ENCODE results near the gene CLCF1. TPM values are rescaled to one million over a fixed set of nuclear protein-coding genes. Genes with fewer than 3 reads are reported as not detected.
"Not testable (repeated sequence)": the region's sequence is repeated elsewhere in the genome, so short reads cannot be mapped to it uniquely, and the experiment has no call there.

CLCF1 gene
- total RNA-seq, 1 donor from 2014 or later, result 0.68 TPM

GRCh38 chr11:67406969-67407687, 33.7 kb upstream of the CLCF1 start:
- no peak for TF ChIP-seq CTCF (conservative IDR thresholded peaks at IDR 0.05)
- Mint-ChIP-seq H3K9me3 (no peaks in the 10 kb centered on the region), H3K27ac (ENCODE audit: unreplicated experiment) (peak overlapping the region; percentile 91), H3K4me1 (peaks cover 17% of the 10 kb centered on the region), H3K36me3 (ENCODE audit: low read depth) (no peaks in the 10 kb centered on the region), H3K4me3 (peak overlapping the region; percentile 70), H3K27me3 (ENCODE audit: low read depth) (peaks cover 14% of the 10 kb centered on the region)
- no peak for DNase-seq (ENCODE audit: low read depth, low spot score)

DNA sequence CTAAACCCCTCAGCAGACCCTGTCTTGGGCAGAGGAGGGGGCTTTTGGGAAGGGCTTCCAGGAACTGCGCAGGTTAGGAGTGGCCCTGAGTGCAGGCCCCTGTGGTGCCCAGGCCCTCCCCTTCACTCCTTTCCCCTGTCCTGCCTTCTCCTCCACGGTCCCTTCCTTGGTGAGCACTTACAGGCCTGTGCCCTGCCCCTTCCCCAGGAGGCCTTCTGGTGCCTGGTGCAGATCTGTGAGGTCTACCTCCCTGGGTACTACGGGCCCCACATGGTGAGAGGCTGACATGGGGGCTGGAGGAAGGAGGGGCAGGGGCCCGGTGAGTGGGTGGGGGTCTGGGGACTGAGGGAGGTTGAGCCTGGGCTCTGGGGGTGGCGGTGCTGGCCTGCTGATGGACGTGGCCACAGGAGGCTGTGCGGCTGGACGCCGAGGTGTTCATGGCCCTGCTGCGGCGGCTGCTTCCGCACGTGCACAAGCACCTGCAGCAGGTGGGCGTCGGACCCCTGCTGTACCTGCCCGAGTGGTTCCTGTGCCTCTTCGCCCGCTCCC, 33.1 kb upstream of the CLCF1 start:
- Mint-ChIP-seq H3K9me3 (no peaks in the 10 kb centered on the region), H3K27ac (ENCODE audit: unreplicated experiment) (no peak overlapping the region), H3K4me1 (peaks cover 17% of the 10 kb centered on the region), H3K27me3 (ENCODE audit: low read depth) (peaks cover 10% of the 10 kb centered on the region), H3K4me3 (no peak overlapping the region), H3K36me3 (ENCODE audit: low read depth) (no peaks in the 10 kb centered on the region)
- TF ChIP-seq CTCF (conservative IDR thresholded peaks at IDR 0.05), result no peak
- DNase-seq (ENCODE audit: low read depth, low spot score), result no peak

- Mint-ChIP-seq H3K9me3 (no peaks in the 10 kb centered on the region), H3K4me1 (peaks cover 19% of the 10 kb centered on the region), H3K4me3 (no peak overlapping the region), H3K27me3 (ENCODE audit: low read depth) (peaks cover 6% of the 10 kb centered on the region), H3K36me3 (ENCODE audit: low read depth) (no peaks in the 10 kb centered on the region), H3K27ac (ENCODE audit: unreplicated experiment) (no peak overlapping the region)
- DNase-seq (ENCODE audit: low read depth, low spot score), result no peak
- TF ChIP-seq CTCF (conservative IDR thresholded peaks at IDR 0.05), result no peak
Observed at GRCh38 chr11:67405688-67406339, 32.4 kb upstream of the CLCF1 start.

DNA sequence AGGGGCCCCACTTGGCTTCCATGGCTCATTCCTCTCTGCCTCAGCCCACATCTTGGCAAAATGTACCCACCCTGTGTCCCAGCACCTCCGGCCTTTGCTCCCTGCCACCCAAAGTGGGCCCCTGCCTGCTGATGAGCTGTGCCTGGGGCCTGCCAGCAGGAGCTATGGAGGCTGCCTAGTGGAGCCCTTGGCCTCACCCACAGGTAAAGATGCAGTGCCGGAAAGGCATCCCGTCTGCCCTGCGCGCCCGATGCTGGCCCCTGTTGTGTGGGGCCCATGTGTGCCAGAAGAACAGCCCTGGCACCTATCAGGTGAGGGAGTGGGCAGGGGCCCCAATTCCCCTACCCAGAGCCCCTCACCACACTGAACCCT, 31.8 kb upstream of the CLCF1 start:
- peaks cover 6% of the 10 kb centered on the region for H3K27me3 Mint-ChIP-seq (ENCODE audit: low read depth)
- DNase-seq (ENCODE audit: low read depth, low spot score), result no peak
- H3K4me3 Mint-ChIP-seq, result no peak overlapping the region
- H3K9me3 Mint-ChIP-seq, result no peaks in the 10 kb centered on the region
- no peak for TF ChIP-seq CTCF (conservative IDR thresholded peaks at IDR 0.05)
- no peaks in the 10 kb centered on the region for H3K36me3 Mint-ChIP-seq (ENCODE audit: low read depth)
- peaks cover 19% of the 10 kb centered on the region for H3K4me1 Mint-ChIP-seq
- H3K27ac Mint-ChIP-seq (ENCODE audit: unreplicated experiment), result no peak overlapping the region

GRCh38 chr11:67404515-67405195, 31.3 kb upstream of the CLCF1 start:
- Mint-ChIP-seq H3K27ac (ENCODE audit: unreplicated experiment) (no peak overlapping the region), H3K36me3 (ENCODE audit: low read depth) (no peaks in the 10 kb centered on the region), H3K9me3 (no peaks in the 10 kb centered on the region)

DNA sequence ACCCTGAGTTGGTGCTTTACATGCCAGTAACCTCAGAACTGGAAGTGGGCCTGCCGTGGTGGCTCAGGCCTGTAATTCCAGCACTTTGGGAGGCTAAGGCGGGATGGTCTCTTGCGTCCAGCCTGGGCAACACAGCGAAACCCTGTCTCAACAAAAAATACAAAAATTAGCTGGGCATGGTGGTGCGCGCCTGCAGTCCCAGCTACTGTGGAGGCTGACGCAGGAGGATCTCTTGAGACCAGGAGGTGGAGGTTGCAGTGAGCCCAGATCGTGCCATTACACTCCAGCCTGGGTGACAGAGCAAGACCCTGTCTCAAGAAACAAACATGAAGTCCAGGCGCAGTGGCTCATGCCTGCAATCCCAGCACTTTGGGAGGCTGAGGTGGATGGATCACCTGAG, 29.7 kb upstream of the CLCF1 start:
- not testable (repeated sequence) for DNase-seq (ENCODE audit: low read depth, low spot score); H3K27me3 Mint-ChIP-seq (ENCODE audit: low read depth); H3K9me3 Mint-ChIP-seq; H3K36me3 Mint-ChIP-seq (ENCODE audit: low read depth); H3K4me3 Mint-ChIP-seq
- peak overlapping the region; percentile 27 for H3K27ac Mint-ChIP-seq (ENCODE audit: unreplicated experiment)
- H3K4me1 Mint-ChIP-seq, result peaks cover 19% of the 10 kb centered on the region

More at GRCh38 chr11:67404515-67405195, 31.3 kb upstream of the CLCF1 start:
- no peak for DNase-seq (ENCODE audit: low read depth, low spot score)
- H3K4me3 Mint-ChIP-seq, result peak overlapping the region; percentile 64
- TF ChIP-seq CTCF (conservative IDR thresholded peaks at IDR 0.05), result no peak
- H3K4me1 Mint-ChIP-seq, result peaks cover 19% of the 10 kb centered on the region
- H3K27me3 Mint-ChIP-seq (ENCODE audit: low read depth), result peaks cover 6% of the 10 kb centered on the region

- H3K36me3 Mint-ChIP-seq (ENCODE audit: low read depth); DNase-seq (ENCODE audit: low read depth, low spot score); H3K27ac Mint-ChIP-seq (ENCODE audit: unreplicated experiment); H3K9me3 Mint-ChIP-seq; H3K27me3 Mint-ChIP-seq (ENCODE audit: low read depth): not testable (repeated sequence)
- H3K4me3 Mint-ChIP-seq, result peak overlapping the region; percentile 49
- H3K4me1 Mint-ChIP-seq, result peaks cover 23% of the 10 kb centered on the region
Observed at GRCh38 chr11:67402192-67402839, 28.9 kb upstream of the CLCF1 start.
